Neural crest cell (in vitro differentiated cells): Measurements from ENCODE around the gene GATA3. TPM values are rescaled to one million over a fixed set of nuclear protein-coding genes. Genes with fewer than 3 reads are reported as not detected.

Source experiments
- DNase-seq: peaks from one replicate; pipeline ENCODE4 v3.0.0; 2021; ENCODE audit warnings: low read depth, mixed read lengths, low spot score
- H3K27ac Mint-ChIP-seq: one replicate; pipeline ENCODE4 v1.8.0; 2021; ENCODE audit warnings: mild to moderate bottlenecking, mixed read lengths; ENCODE audit not compliant: unreplicated experiment
- H3K27me3 Mint-ChIP-seq: 2 replicates; pipeline ENCODE4 v1.8.0; 2021; ENCODE audit warnings: low read depth, mild to moderate bottlenecking, mixed read lengths
- H3K36me3 Mint-ChIP-seq: 2 replicates; pipeline ENCODE4 v1.8.0; 2021; ENCODE audit warnings: low read depth, mild to moderate bottlenecking, mixed read lengths
- H3K4me1 Mint-ChIP-seq: 2 replicates; pipeline ENCODE4 v1.8.0; 2021; ENCODE audit warnings: mixed read lengths
- H3K4me3 Mint-ChIP-seq: one replicate; pipeline ENCODE4 v1.8.0; 2021; ENCODE audit warnings: mild to moderate bottlenecking, mixed read lengths
- H3K9me3 Mint-ChIP-seq: 2 replicates; pipeline ENCODE4 v1.8.0; 2021; ENCODE audit warnings: mixed read lengths
- CTCF ChIP-seq: fragments of 200-600 bp; sonication (generic); conservative IDR thresholded peaks from 2 replicates; pipeline ENCODE4 v1.5.0; 2021; ENCODE audit warnings: antibody characterized with exemption, mild to moderate bottlenecking
- total RNA-seq: library from RNA; stranded (reverse); gene quantifications from 2 replicates; pipeline ENCODE4 v1.2.1, GENCODE V29; 2021

Gene GATA3
- total RNA-seq, 1 donor from 2014 or later = 0.35 TPM

GRCh38 chr10:8063935-8064334 lies 9.4 kb downstream of the GATA3 start:
- no peaks in the 10 kb centered on the region for H3K9me3 Mint-ChIP-seq
- no peak overlapping the region for H3K4me3 Mint-ChIP-seq
- peaks cover 9% of the 10 kb centered on the region for H3K4me1 Mint-ChIP-seq
- peaks cover 91% of the 10 kb centered on the region for H3K27me3 Mint-ChIP-seq
- H3K36me3 Mint-ChIP-seq = no peaks in the 10 kb centered on the region
- DNase-seq = no peak
- TF ChIP-seq CTCF = no peak
- H3K27ac Mint-ChIP-seq = no peak overlapping the region

GRCh38 chr10:8064436-8064835 lies 9.9 kb downstream of the GATA3 start:
- Mint-ChIP-seq H3K36me3 (no peaks in the 10 kb centered on the region), H3K9me3 (no peaks in the 10 kb centered on the region), H3K27ac (no peak overlapping the region), H3K4me1 (peaks cover 9% of the 10 kb centered on the region), H3K4me3 (no peak overlapping the region), H3K27me3 (peaks cover 91% of the 10 kb centered on the region)
- DNase-seq = no peak
- no peak for TF ChIP-seq CTCF

- H3K36me3 Mint-ChIP-seq = no peaks in the 10 kb centered on the region
- H3K27ac Mint-ChIP-seq = no peak overlapping the region
- TF ChIP-seq CTCF = no peak
- peaks cover 86% of the 10 kb centered on the region for H3K27me3 Mint-ChIP-seq
- DNase-seq = no peak
- no peaks in the 10 kb centered on the region for H3K4me1 Mint-ChIP-seq
- no peak overlapping the region for H3K4me3 Mint-ChIP-seq
- H3K9me3 Mint-ChIP-seq = no peaks in the 10 kb centered on the region
Measured at GRCh38 chr10:8065651-8066050, 11.2 kb downstream of the GATA3 start.

- no peak overlapping the region for H3K4me3 Mint-ChIP-seq
- DNase-seq = no peak
- H3K4me1 Mint-ChIP-seq = no peaks in the 10 kb centered on the region
- H3K9me3 Mint-ChIP-seq = no peaks in the 10 kb centered on the region
- no peaks in the 10 kb centered on the region for H3K36me3 Mint-ChIP-seq
- peaks cover 85% of the 10 kb centered on the region for H3K27me3 Mint-ChIP-seq
- TF ChIP-seq CTCF = no peak
- no peak overlapping the region for H3K27ac Mint-ChIP-seq
Measured at GRCh38 chr10:8066124-8066523, 11.6 kb downstream of the GATA3 start.

GRCh38 chr10:8066797-8067196 lies 12.3 kb downstream of the GATA3 start:
- H3K9me3 Mint-ChIP-seq = no peaks in the 10 kb centered on the region
- no peak overlapping the region for H3K4me3 Mint-ChIP-seq
- H3K27me3 Mint-ChIP-seq = peaks cover 83% of the 10 kb centered on the region
- TF ChIP-seq CTCF = no peak
- H3K4me1 Mint-ChIP-seq = no peaks in the 10 kb centered on the region
- DNase-seq = no peak
- H3K27ac Mint-ChIP-seq = no peak overlapping the region
- H3K36me3 Mint-ChIP-seq = no peaks in the 10 kb centered on the region

GRCh38 chr10:8069108-8069507 lies 14.6 kb downstream of the GATA3 start:
- Mint-ChIP-seq H3K4me1 (no peaks in the 10 kb centered on the region), H3K27me3 (peaks cover 77% of the 10 kb centered on the region), H3K9me3 (no peaks in the 10 kb centered on the region), H3K36me3 (no peaks in the 10 kb centered on the region), H3K27ac (no peak overlapping the region), H3K4me3 (no peak overlapping the region)
- no peak for DNase-seq
- TF ChIP-seq CTCF = no peak
